GM12878 (cell line): ENCODE results near the gene TMEM44. TPM values are rescaled to one million over a fixed set of nuclear protein-coding genes. Genes with fewer than 3 reads are reported as not detected.

Experiments
- ATAC-seq: fragments of 200-7000 bp; cut with Tn5 transposase; 3 replicates; pipeline ENCODE4 v1.9.1; 2020; ENCODE audit warnings: mild to moderate bottlenecking, moderate library complexity
- BruUV-seq: library from RNA; stranded (reverse); fragments of 400-500 nt; replicated peaks from 2 replicates; lab custom pipeline; 2021; lab: Mats Ljungman, UMichigan
- CTCF ChIA-PET: fragments of 300-600 bp; sonication (Branson Sonifier 250); formaldehyde crosslinking; extraction: SDS; loops from one replicate; lab custom pipeline; 2021; ENCODE audit warnings: inconsistent platforms; lab: Yijun Ruan, JAX
- POLR2A ChIA-PET: fragments of 350-600 bp; formaldehyde crosslinking; extraction: SDS; loops from one replicate; lab custom pipeline; 2021; ENCODE audit warnings: inconsistent platforms; lab: Charles Lee
- RAD21 ChIA-PET: fragments of 300-600 bp; sonication (Branson Sonifier 250); formaldehyde crosslinking; loops from one replicate; lab custom pipeline; 2023; ENCODE audit warnings: antibody characterized with exemption; ENCODE audit not compliant: unreplicated experiment; lab: Charles Lee
- SMC1A ChIA-PET: fragments of 300-600 bp; sonication (Branson Sonifier 250); formaldehyde crosslinking; loops from one replicate; lab custom pipeline; 2023; ENCODE audit not compliant: unreplicated experiment, uncharacterized antibody; lab: Charles Lee
- DNase-seq: peaks from one replicate; pipeline ENCODE4 v3.0.0-alpha.2; 2011; ENCODE audit warnings: low read depth, low spot score
- FAIRE-seq: peaks from 3 replicates; lab custom pipeline; 2011; peaks lifted over from hg19 to GRCh38; lab: Jason Lieb, UNC
- H2AFZ ChIP-seq: 2 replicates; pipeline ENCODE4 v1.6.0; 2011; ENCODE audit warnings: low read depth, low read length, control low read depth; ENCODE audit not compliant: control insufficient read depth
- H3K27ac ChIP-seq: 2 replicates; pipeline ENCODE4 v1.5.1; 2011; ENCODE audit warnings: control low read depth; ENCODE audit not compliant: control insufficient read depth, insufficient read depth
- H3K27me3 ChIP-seq, 2 experiments: replicated peaks in 1 of 2; 2 replicates each; pipeline versions ENCODE4 v1.6.0 to v1.6.1; 2011; ENCODE audit warnings: low read length in 1 of 2; ENCODE audit not compliant: control insufficient read depth in 2 of 2, insufficient read depth in 2 of 2
- H3K36me3 ChIP-seq, 2 experiments: 2 replicates each; pipeline ENCODE4 v1.5.1; 2011; ENCODE audit warnings: low read length in 1 of 2; ENCODE audit not compliant: control insufficient read depth in 2 of 2, insufficient read depth in 2 of 2
- H3K4me1 ChIP-seq: 2 replicates; pipeline ENCODE4 v1.6.1; 2011; ENCODE audit warnings: mild to moderate bottlenecking, low read length, moderate library complexity, mixed read lengths; ENCODE audit not compliant: control insufficient read depth, insufficient read depth
- H3K4me2 ChIP-seq: 2 replicates; pipeline ENCODE4 v1.6.0; 2011; ENCODE audit warnings: control low read depth; ENCODE audit not compliant: control insufficient read depth, insufficient read depth
- H3K4me3 ChIP-seq: fragments of 200-600 bp; sonication (generic); 2 replicates; pipeline ENCODE4 v1.5.1; 2016
- H3K79me2 ChIP-seq: 2 replicates; pipeline ENCODE4 v1.6.0; 2011; ENCODE audit warnings: low read length; ENCODE audit not compliant: control insufficient read depth, insufficient read depth
- H3K9ac ChIP-seq: 2 replicates; pipeline ENCODE4 v1.8.0; 2011; ENCODE audit warnings: low read length, control low read depth, mixed read lengths; ENCODE audit not compliant: control insufficient read depth, insufficient read depth
- H3K9me3 ChIP-seq: replicated peaks from 3 replicates; pipeline ENCODE4 v1.5.1; 2011; ENCODE audit warnings: mild to moderate bottlenecking, low read length; ENCODE audit not compliant: control insufficient read depth, insufficient read depth
- H4K20me1 ChIP-seq: 2 replicates; pipeline ENCODE4 v1.6.0; 2011; ENCODE audit not compliant: control insufficient read depth, insufficient read depth
- BACH1 ChIP-seq: fragments of 450-650 bp; IDR thresholded peaks from 2 replicates; pipeline ENCODE4 v1.6.1; 2017; ENCODE audit warnings: mild to moderate bottlenecking, borderline replicate concordance
- IKZF1 ChIP-seq: fragments of 450-650 bp; conservative IDR thresholded peaks from 2 replicates; pipeline ENCODE4 v1.6.1; 2017; ENCODE audit warnings: antibody characterized with exemption, mild to moderate bottlenecking
- LARP7 ChIP-seq: fragments of 450-650 bp; IDR thresholded peaks from 2 replicates; pipeline ENCODE4 v1.6.1; 2017; ENCODE audit warnings: mild to moderate bottlenecking
- MYB ChIP-seq: fragments of 150-350 bp; IDR thresholded peaks from 2 replicates; pipeline ENCODE4 v1.6.1; 2014; ENCODE audit warnings: mild to moderate bottlenecking, low read depth, low read length, borderline replicate concordance
- TAF1 ChIP-seq: IDR thresholded peaks from 2 replicates; pipeline ENCODE4 v1.6.1; 2011; ENCODE audit warnings: mild to moderate bottlenecking, low read depth, low read length, borderline replicate concordance
- WGBS: methylation state at CpG from one replicate; pipeline ENCODE4 v1.1.6; 2016; ENCODE audit warnings: low lambda C conversion rate; ENCODE audit not compliant: insufficient replicate concordance, insufficient coverage; ENCODE audit errors: missing lambda C conversion rate; 5-methylcytosine and 5-hydroxymethylcytosine counted together
- in situ Hi-C: fragments of 300-500 bp; cut with MboI; formaldehyde crosslinking; loops from 9 replicates; pipeline ENCODE4 v1.14.3; 2018; ENCODE audit warnings: mixed read lengths
- intact Hi-C: fragments of 100-400 bp; cut with micrococcal nuclease; formaldehyde crosslinking; loops from one replicate; pipeline ENCODE4 v1.14.2; 2022; ENCODE audit not compliant: unreplicated experiment
- polyA plus RNA-seq, 11 experiments: library from polyadenylated mRNA; depleted of rRNA in 4 of 11; unstranded in 6 of 11; stranded (reverse) in 5 of 11; fragments of >200 nt; fragmentation: Nextera tagmentation in 4 of 11; fragmentation: Illumina TruSeq in 1 of 11; extraction: Ambion mirVana in 4 of 11; extraction: Trizol in 1 of 11; gene quantifications; 1 replicate in 1 of 11; 2 replicates in 10 of 11; pipeline versions ENCODE4 v1.2.1 to v1.2.3, GENCODE V29; 2011 to 2016; ENCODE audit warnings: inconsistent platforms in 2 of 11, missing spikeins in 2 of 11, low read depth in 1 of 11
- total RNA-seq, 4 experiments: library from RNA; depleted of rRNA in 3 of 4; stranded (reverse); fragments of >200 nt in 3 of 4; fragmentation: Illumina TruSeq in 1 of 4; extraction: Trizol in 1 of 4; gene quantifications; 2 replicates each; pipeline versions ENCODE4 v1.2.1 to v1.2.3, GENCODE V29; 2013 to 2021
- TF ChIP-seq, protein P1 (sequence below): fragments of 450-650 bp; formaldehyde crosslinking; IDR thresholded peaks from 2 replicates; pipeline ENCODE4 v1.4.0; 2022; ENCODE audit warnings: mild to moderate bottlenecking, moderate library complexity

Gene TMEM44
- total and polyA plus RNA-seq, 10 of the 15 experiments (the other 5 are each of a cell fraction or from before 2014, with no cell fraction given) = 0.57 to 8.3 (median 3.6) TPM

- TF ChIP-seq, protein P1, sequence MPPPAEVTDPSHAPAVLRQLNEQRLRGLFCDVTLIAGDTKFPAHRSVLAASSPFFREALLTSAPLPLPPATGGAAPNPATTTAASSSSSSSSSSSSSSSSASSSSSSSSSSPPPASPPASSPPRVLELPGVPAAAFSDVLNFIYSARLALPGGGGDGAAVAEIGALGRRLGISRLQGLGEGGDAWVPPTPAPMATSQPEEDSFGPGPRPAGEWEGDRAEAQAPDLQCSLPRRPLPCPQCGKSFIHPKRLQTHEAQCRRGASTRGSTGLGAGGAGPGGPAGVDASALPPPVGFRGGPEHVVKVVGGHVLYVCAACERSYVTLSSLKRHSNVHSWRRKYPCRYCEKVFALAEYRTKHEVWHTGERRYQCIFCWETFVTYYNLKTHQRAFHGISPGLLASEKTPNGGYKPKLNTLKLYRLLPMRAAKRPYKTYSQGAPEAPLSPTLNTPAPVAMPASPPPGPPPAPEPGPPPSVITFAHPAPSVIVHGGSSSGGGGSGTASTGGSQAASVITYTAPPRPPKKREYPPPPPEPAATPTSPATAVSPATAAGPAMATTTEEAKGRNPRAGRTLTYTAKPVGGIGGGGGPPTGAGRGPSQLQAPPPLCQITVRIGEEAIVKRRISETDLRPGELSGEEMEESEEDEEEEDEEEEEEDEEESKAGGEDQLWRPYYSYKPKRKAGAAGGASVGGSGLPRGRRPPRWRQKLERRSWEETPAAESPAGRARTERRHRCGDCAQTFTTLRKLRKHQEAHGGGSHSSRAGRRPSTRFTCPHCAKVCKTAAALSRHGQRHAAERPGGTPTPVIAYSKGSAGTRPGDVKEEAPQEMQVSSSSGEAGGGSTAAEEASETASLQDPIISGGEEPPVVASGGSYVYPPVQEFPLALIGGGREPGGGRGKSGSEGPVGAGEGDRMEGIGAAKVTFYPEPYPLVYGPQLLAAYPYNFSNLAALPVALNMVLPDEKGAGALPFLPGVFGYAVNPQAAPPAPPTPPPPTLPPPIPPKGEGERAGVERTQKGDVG (CRISPR knock-in tag) = no peak
Observed at GRCh38 chr3:194573680-194574437, 59.4 kb downstream of the TMEM44 start (continued).

DNA sequence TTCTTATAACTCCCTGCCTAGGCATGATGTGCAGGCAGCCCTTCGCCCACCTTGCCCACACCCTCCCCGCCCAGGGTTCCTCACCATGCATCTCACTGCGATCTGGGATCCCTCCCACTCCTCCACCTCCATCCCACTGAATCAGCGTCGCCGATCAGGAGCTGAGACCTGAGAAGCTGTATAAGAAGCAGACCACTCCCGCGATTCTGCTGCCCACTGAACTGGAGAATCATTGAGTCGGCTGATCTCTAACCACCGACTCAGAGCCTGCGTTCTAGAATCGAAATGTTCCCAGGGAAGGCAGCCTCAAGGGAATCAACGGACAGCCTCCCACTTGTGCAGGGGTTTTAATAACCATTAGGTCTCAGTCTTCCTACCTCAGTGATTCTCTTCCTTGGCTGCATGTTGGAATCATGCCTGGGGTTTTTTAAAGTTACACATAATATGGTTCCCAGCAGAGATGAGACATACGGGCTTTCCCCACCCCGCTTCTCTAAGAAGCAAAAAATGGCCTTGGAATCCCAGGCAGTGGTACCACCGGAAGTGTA, 60.2 kb downstream of the TMEM44 start:
- intact Hi-C loops = no loop called here
- H3K4me3 ChIP-seq = no peak overlapping the region
- WGBS = 24% methylated on average over 16 of the region's 16 CpGs
- no peak overlapping the region for H3K27ac ChIP-seq
- POLR2A ChIA-PET = interaction anchor here (0.6 to 1.5 kb wide), 2 partner anchors 99 to 100 kb away, joined by 4 to 5 read pairs; no protein-coding TSS in a partner anchor
- DNase-seq = no peak
- no peaks in the 10 kb centered on the region; the same call in 1 of the 2 replicates for H3K4me1 ChIP-seq
- in situ Hi-C loops = no loop called here
- ATAC-seq = no peak
- no peak overlapping the region for H3K4me2 ChIP-seq
- no peaks in the 10 kb centered on the region; the same call in 2 of the 3 replicates for H3K9me3 ChIP-seq
- no peak overlapping the region for H3K9ac ChIP-seq
- H3K27me3 ChIP-seq = no peaks in the 10 kb centered on the region
- no peak overlapping the region for H2AFZ ChIP-seq
- no peaks in the 10 kb centered on the region for H3K79me2 ChIP-seq
- FAIRE-seq = no peak
- no peaks in the 10 kb centered on the region for H4K20me1 ChIP-seq
- SMC1A ChIA-PET = interaction anchor here (0.6 to 7.4 kb wide), 13 partner anchors 24 to 243 kb away, joined by 3 to 110 read pairs (median 4); no protein-coding TSS in a partner anchor
- H3K36me3 ChIP-seq = no peaks in the 10 kb centered on the region
- TF ChIP-seq BACH1 (no peak), IKZF1 (no peak), TAF1 (no peak), MYB (no peak), LARP7 (no peak)
- TF ChIP-seq, protein P1 (CRISPR knock-in tag) = no peak
- no TSS peak for BruUV-seq
- RAD21 ChIA-PET = interaction anchor here (0.5 to 4.0 kb wide), 11 partner anchors 11 to 126 kb away, joined by 3 to 67 read pairs (median 4); no protein-coding TSS in a partner anchor
- CTCF ChIA-PET = interaction anchor here (0.6 to 12.6 kb wide), 14 partner anchors 9 to 228 kb away, joined by 3 to 237 read pairs (median 5); no protein-coding TSS in a partner anchor
